C4-2B (cell line): Measurements from ENCODE around the gene TGFBR3.

Experiments used
- ZFX ChIP-seq: fragments of 450-650 bp; IDR thresholded peaks from 2 replicates; pipeline ENCODE4 v1.6.1; 2017
- TF ChIP-seq, protein P1 (sequence below): fragments of 450-650 bp; conservative IDR thresholded peaks from 2 replicates; pipeline ENCODE4 v1.5.1; 2017; ENCODE audit warnings: mild to moderate bottlenecking

DNA sequence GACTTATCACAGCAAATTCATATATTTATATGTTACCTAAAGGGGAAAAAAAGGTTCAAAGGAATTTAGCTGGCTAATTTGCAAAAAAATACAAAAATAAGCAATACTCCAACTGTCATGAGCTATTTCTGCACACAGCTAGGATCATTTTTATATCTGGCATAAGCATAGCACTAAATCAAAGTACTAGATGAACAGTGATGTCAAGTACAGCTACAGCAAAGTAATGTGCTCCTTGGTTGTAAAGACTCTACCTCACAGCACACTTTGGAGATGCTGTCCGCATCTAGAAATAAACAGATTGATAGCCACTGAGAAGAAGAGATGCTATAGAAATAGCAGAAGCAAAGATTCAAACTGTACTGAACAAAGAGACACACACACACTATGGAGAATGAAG, 125.4 kb downstream of the TGFBR3 start:
- TF ChIP-seq, protein P1, sequence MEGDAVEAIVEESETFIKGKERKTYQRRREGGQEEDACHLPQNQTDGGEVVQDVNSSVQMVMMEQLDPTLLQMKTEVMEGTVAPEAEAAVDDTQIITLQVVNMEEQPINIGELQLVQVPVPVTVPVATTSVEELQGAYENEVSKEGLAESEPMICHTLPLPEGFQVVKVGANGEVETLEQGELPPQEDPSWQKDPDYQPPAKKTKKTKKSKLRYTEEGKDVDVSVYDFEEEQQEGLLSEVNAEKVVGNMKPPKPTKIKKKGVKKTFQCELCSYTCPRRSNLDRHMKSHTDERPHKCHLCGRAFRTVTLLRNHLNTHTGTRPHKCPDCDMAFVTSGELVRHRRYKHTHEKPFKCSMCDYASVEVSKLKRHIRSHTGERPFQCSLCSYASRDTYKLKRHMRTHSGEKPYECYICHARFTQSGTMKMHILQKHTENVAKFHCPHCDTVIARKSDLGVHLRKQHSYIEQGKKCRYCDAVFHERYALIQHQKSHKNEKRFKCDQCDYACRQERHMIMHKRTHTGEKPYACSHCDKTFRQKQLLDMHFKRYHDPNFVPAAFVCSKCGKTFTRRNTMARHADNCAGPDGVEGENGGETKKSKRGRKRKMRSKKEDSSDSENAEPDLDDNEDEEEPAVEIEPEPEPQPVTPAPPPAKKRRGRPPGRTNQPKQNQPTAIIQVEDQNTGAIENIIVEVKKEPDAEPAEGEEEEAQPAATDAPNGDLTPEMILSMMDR: no peak
- no peak for TF ChIP-seq ZFX
